HG03558 (cell line): Measurements from ENCODE around the gene CFAP119.

Experiments used
- ATAC-seq: cut with Tn5 transposase; IDR thresholded peaks from one replicate; pipeline ENCODE4 v1.9.1; 2021; ENCODE audit warnings: moderate number of reproducible peaks; ENCODE audit not compliant: unreplicated experiment; ENCODE audit errors: extremely low read depth

Gene CFAP119

GRCh38 chr16:30743716-30744115 is 18.1 kb downstream of the CFAP119 start:
- no peak for ATAC-seq

GRCh38 chr16:30741461-30741914 is 20.4 kb downstream of the CFAP119 start:
- ATAC-seq: no peak

DNA sequence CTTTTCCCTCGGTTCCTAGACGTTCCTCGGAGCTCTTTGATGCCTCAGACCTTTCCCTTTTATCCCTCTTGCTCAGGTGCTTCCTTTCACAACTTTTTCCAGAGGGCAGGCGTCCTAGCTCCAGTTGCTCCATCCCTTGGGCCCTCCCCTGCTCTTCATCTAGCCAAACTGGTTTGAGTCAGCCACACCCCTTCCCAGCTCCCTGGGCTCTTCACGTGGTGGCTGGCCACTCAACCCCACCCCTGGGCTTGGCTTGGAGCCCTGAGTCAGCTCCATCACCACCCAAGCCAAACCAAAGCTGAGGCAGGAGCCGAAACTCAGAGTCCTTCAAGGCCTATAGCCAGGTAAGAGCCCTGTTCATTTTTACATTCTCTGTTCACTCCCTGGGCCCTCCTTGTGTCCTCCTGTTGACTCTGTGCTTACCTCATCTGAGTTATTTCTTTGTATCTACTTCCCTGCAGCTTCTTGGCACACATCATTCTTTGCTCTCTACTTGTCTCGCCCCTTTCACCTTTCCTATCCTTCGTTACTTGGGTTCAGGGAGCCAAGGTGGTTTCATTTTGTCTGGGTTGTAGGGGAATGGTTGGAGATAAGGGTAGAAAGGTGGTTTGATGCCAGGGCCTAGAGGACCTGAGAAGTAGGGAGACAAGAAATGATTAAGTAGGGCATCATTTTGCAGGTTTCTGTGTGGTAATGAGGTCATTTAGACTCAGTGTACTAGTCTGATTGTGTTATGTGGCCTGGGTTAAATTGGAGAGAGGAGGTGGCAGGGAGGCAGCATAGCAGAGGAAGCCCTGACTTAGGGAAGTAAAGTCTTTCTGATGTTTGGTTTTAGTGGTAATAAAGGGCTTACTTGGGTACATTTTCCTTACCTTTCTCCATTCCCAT is 21.3 kb downstream of the CFAP119 start:
- no peak for ATAC-seq

- no peak for ATAC-seq
Observed at GRCh38 chr16:30738984-30739951, 22.6 kb downstream of the CFAP119 start.

DNA sequence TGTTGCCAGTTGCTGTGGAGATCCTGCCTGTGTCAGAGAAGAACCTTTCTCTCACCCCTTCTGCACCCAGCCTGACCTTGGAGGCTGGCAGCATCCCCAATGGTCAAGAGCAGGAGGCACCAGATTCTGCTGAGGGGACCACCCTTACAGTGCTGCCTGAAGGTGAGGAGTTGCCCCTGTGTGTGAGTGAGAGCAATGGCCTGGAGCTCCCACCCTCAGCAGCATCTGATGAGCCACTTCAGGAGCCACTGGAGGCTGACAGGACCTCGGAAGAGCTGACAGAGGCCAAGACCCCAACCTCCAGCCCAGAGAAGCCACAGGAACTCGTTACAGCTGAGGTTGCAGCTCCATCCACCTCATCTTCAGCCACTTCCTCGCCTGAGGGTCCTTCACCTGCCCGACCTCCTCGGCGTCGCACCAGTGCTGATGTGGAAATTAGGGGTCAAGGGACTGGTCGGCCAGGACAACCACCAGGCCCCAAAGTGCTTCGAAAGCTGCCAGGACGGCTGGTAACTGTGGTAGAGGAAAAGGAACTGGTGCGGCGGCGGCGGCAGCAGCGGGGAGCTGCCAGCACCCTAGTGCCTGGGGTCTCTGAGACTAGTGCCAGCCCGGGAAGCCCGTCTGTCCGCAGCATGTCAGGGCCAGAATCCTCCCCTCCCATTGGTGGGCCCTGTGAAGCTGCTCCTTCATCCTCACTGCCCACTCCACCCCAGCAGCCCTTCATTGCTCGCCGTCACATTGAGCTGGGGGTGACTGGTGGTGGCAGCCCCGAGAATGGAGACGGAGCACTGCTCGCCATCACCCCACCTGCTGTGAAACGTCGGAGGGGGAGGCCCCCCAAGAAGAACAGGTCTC is 23.8 kb downstream of the CFAP119 start:
- ATAC-seq: no peak

DNA sequence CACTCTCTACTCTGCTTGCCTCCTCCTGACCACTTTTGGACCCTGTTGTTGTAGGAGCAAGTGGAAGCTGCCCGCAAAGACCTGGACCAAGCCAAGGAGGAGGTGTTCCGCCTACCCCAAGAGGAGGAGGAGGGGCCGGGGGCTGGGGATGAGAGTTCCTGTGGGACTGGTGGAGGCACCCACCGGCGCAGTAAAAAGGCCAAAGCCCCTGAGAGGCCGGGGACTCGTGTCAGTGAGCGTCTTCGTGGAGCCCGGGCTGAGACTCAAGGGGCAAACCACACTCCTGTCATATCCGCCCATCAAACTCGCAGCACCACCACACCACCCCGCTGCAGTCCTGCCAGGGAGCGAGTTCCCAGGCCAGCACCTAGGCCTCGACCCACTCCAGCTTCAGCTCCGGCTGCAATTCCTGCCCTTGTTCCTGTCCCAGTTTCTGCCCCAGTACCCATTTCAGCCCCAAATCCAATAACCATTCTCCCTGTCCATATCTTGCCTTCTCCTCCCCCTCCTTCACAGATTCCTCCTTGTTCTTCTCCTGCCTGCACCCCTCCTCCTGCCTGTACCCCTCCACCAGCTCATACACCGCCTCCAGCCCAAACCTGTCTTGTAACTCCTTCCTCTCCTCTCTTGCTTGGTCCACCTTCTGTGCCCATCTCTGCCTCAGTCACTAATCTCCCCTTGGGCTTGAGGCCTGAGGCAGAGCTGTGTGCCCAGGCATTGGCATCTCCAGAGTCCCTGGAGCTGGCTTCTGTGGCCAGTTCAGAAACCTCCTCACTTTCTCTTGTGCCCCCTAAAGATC is 24.7 kb downstream of the CFAP119 start:
- no peak for ATAC-seq

GRCh38 chr16:30731411-30731810 is 30.5 kb downstream of the CFAP119 start:
- no peak for ATAC-seq

DNA sequence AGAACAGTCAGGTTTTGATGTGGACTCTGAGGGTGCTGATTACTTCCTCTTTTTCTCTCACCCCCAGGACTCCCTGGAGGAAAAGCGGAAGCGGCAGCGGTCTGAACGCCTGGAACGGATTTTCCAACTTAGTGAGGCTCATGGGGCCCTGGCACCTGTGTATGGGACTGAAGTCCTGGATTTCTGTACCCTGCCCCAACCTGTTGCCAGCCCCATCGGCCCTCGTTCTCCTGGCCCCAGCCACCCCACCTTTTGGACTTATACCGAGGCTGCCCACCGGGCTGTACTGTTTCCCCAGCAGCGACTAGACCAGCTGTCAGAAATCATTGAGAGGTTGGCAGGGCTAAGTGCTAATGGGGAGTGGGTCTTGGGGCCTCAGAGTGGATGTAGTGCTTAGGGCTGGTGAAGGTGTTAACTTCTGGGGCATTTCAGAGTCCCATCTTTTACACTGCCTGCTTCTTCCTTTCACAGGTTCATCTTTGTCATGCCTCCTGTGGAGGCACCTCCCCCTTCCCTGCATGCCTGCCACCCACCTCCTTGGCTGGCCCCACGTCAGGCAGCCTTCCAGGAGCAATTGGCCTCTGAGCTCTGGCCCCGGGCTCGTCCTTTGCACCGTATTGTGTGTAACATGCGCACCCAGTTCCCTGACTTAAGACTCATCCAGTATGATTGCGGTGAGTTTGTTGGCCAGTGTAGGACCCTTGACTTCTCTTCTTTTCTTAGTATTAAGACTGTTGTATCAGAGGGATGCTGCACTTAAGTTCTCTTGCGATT is 32.8 kb downstream of the CFAP119 start:
- no peak for ATAC-seq

GRCh38 chr16:30728321-30728720 is 33.5 kb downstream of the CFAP119 start:
- ATAC-seq: no peak

GRCh38 chr16:30725418-30725792 is 36.5 kb downstream of the CFAP119 start:
- no peak for ATAC-seq

DNA sequence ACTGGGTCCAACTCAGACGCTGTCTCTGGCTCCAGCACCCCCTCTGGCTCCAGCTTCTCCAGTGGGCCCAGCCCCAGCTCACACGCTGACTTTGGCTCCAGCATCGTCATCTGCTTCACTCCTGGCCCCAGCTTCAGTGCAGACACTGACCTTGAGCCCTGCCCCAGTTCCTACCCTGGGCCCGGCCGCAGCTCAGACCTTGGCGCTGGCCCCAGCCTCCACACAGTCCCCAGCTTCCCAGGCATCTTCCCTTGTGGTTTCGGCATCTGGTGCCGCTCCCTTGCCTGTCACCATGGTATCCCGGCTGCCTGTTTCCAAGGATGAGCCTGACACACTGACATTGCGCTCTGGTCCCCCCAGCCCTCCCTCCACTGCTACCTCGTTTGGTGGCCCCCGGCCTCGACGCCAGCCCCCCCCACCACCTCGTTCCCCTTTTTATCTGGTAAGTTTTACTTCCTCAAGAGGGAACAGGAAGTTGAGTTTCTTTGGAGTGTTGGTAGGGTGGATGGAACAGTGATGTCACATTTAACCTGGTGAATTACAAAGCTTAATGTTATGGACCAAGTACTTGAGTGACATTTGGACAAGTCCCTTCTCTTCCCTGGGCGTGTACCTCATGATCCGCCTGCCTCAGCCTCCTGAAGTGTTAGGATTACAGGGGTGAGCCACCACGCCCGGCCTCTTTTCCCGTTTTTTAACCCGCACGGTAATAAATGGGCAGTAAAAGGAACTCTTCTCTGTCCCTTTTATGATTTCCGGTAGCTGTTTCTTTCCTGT is 37.0 kb downstream of the CFAP119 start:
- no peak for ATAC-seq

- no peak for ATAC-seq
Observed at GRCh38 chr16:30723725-30724355, 38.0 kb downstream of the CFAP119 start.

- ATAC-seq: no peak
Observed at GRCh38 chr16:30722916-30723315, 38.9 kb downstream of the CFAP119 start.

DNA sequence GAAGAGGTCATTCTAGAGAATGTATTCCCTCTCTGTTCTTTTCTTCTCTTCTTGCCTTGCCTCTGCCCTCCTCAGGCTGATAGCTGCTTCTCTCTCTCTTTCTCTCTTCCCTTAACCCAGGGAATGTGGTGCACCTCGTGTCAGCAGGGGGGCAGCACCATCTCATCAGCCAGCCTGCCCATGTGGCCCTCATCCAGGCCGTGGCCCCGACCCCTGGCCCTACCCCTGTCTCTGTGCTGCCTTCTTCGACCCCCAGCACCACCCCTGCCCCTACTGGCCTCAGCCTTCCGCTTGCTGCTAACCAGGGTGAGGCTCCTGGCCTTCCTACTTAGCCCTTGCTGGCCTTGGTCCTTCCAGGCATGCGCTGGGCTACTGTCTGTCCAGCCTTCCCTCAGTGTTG is 39.4 kb downstream of the CFAP119 start:
- no peak for ATAC-seq

DNA sequence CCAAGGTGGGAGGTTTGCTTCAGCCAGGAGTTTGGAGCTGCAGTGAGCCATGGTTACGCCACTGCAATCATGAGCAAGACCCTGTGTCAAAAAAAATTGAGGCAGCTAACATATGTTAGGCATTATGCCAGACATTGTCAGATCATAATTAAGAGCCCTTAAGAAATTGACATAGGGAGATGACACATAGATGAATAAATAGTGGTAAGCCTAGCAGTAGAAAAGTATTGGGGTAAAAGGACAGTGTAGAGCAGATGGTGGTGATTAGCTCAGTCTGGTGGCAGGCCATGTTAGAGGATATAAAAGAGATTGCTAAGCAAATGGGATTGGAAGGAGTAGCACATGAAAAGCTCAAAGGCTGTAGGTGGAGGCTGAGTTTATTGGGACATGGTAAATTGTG is 40.3 kb downstream of the CFAP119 start:
- no peak for ATAC-seq

DNA sequence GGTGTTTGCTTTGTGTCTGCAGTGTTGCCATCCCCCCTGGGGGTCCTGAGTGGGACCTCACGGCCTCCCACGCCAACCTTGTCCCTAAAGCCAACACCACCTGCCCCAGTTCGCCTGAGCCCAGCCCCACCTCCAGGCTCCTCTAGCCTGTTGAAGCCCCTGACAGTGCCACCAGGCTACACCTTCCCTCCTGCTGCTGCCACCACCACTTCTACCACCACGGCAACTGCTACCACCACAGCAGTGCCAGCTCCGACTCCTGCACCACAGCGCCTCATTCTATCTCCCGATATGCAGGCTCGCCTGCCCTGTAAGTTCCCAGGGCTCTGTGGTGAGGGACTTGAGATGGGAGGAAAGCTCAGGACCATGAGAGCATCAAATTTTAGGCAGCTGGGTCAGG is 40.7 kb downstream of the CFAP119 start:
- no peak for ATAC-seq

DNA sequence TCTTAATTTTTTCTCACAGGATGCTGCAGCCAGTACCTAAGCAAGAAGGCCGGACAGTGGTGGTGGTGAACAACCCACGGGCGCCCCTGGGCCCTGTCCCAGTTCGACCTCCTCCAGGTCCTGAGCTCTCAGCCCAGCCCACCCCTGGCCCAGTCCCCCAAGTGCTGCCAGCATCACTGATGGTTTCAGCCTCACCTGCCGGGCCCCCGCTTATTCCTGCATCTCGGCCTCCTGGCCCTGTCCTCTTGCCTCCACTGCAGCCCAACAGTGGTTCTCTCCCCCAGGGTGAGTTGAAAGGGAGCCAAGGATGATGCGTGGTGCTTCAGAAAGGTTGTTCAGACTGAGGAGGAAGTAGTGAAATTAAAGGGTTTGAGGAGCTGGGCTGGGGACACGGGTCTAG is 41.2 kb downstream of the CFAP119 start:
- no peak for ATAC-seq
